Spleen (tissue), 11 donors: Measurements from ENCODE around the gene RAB11FIP5. TPM values are rescaled to one million over a fixed set of nuclear protein-coding genes. Genes with fewer than 3 reads are reported as not detected.

Experiments used
- DNase-seq: peaks from one replicate; pipeline ENCODE4 v3.0.0-alpha.2; 2020
- H3K27ac ChIP-seq, 8 donors: fragments of 200-600 bp; sonication (generic) in 7 of 8; 1 replicate in 4 of 8; 2 replicates in 4 of 8; pipeline versions ENCODE4 v1.5.0 to v1.8.0; 2016 to 2021; ENCODE audit warnings: inconsistent platforms in 4 of 8, mild to moderate bottlenecking in 4 of 8, moderate library complexity in 1 of 8
- H3K27me3 ChIP-seq, 7 donors: fragments of 200-600 bp; sonication (generic) in 6 of 7; replicated peaks in 1 of 7; 1 replicate in 4 of 7; 2 replicates in 3 of 7; pipeline versions ENCODE4 v1.5.0 to v1.8.0; 2016 to 2021; ENCODE audit warnings: inconsistent platforms in 3 of 7, mild to moderate bottlenecking in 1 of 7
- H3K36me3 ChIP-seq, 6 donors: fragments of 200-600 bp; sonication (generic) in 5 of 6; 1 replicate in 4 of 6; 2 replicates in 2 of 6; pipeline versions ENCODE4 v1.5.0 to v1.8.0; 2016 to 2021; ENCODE audit warnings: inconsistent platforms in 2 of 6
- H3K4me1 ChIP-seq, 6 donors: fragments of 200-600 bp; sonication (generic) in 5 of 6; 1 replicate in 3 of 6; 2 replicates in 3 of 6; pipeline versions ENCODE4 v1.5.0 to v1.8.0; 2016 to 2021; ENCODE audit warnings: inconsistent platforms in 3 of 6
- H3K4me3 ChIP-seq, 8 donors: fragments of 200-600 bp; sonication (generic) in 7 of 8; 1 replicate in 4 of 8; 2 replicates in 4 of 8; pipeline versions ENCODE4 v1.5.0 to v1.8.0; 2016 to 2021; ENCODE audit warnings: inconsistent platforms in 4 of 8, mild to moderate bottlenecking in 4 of 8, moderate library complexity in 2 of 8
- H3K9me3 ChIP-seq, 8 donors: fragments of 200-600 bp; sonication (generic) in 7 of 8; 1 replicate in 4 of 8; 2 replicates in 4 of 8; pipeline versions ENCODE4 v1.5.0 to v1.8.0; 2016 to 2021; ENCODE audit warnings: inconsistent platforms in 4 of 8
- POLR2A ChIP-seq, 3 donors: fragments of 450-650 bp; IDR thresholded peaks; one replicate each; pipeline ENCODE4 v1.5.1; 2017; ENCODE audit warnings: antibody characterized with exemption in 3 of 3, mild to moderate bottlenecking in 1 of 3
- POLR2AphosphoS5 ChIP-seq, 3 donors: sonication (generic); formaldehyde crosslinking; IDR thresholded peaks; one replicate each; pipeline ENCODE4 v1.5.1; 2017; ENCODE audit warnings: antibody characterized with exemption in 3 of 3
- WGBS, 5 donors: extraction: QIAGEN DNeasy Blood & Tissue Kit in 3 of 5; methylation state at CpG; one replicate each; pipeline versions ENCODE4 v1.1.5 to v1.1.7; 2013 to 2018; 5-methylcytosine and 5-hydroxymethylcytosine counted together
- intact Hi-C: fragments of 100-400 bp; cut with DNase I; formaldehyde crosslinking; loops from one replicate; pipeline ENCODE4 v1.15.0; 2023; ENCODE audit warnings: low total_unique reads
- polyA plus RNA-seq, 3 donors: library from polyadenylated mRNA; stranded (reverse); fragments of 200-250 nt; gene quantifications; one replicate each; pipeline ENCODE4 v1.2.1, GENCODE V29; 2013
- total RNA-seq, 7 donors: library from RNA; depleted of rRNA in 3 of 7; stranded (reverse); fragments of >200 nt in 3 of 7; fragmentation: NEBNext Ultra II Directional in 4 of 7; extraction: Animal tissue kit (Norgen Biotek cat#: 25700) in 4 of 7; gene quantifications; one replicate each; pipeline versions ENCODE4 v1.1.0 to v1.2.1, GENCODE V29; 2016 to 2021
- TF ChIP-seq, protein P1 (sequence below), 11 experiments: fragments of 200-600 bp in 7 of 11; fragments of 450-650 bp in 4 of 11; sonication (generic) in 4 of 11; IDR thresholded peaks in 8 of 11; conservative IDR thresholded peaks in 3 of 11; 1 replicate in 7 of 11; 2 replicates in 4 of 11; pipeline versions ENCODE4 v1.4.0 to v1.8.0; 2016 to 2021; ENCODE audit warnings: antibody characterized with exemption in 11 of 11, inconsistent platforms in 4 of 11, mild to moderate bottlenecking in 1 of 11
- donor health status: healthy with polysubstance abuse.
- donor health status: DM: no; HTN: no; CAD: no; lungs with moderate emphysema.
- donor health status: DM: no; HTN: no; CAD: no.
- donor health status: Bipolar disorder and iron deficiency.
- donor health status: healthy.
- donor health status: DM: no; HTN: no; CAD: no.
- donor health status: DM: yes; HTN: yes; CAD: no.

Gene RAB11FIP5
- total and polyA plus RNA-seq, 10 donors: 9.5 to 127 (median 71.5) TPM

DNA sequence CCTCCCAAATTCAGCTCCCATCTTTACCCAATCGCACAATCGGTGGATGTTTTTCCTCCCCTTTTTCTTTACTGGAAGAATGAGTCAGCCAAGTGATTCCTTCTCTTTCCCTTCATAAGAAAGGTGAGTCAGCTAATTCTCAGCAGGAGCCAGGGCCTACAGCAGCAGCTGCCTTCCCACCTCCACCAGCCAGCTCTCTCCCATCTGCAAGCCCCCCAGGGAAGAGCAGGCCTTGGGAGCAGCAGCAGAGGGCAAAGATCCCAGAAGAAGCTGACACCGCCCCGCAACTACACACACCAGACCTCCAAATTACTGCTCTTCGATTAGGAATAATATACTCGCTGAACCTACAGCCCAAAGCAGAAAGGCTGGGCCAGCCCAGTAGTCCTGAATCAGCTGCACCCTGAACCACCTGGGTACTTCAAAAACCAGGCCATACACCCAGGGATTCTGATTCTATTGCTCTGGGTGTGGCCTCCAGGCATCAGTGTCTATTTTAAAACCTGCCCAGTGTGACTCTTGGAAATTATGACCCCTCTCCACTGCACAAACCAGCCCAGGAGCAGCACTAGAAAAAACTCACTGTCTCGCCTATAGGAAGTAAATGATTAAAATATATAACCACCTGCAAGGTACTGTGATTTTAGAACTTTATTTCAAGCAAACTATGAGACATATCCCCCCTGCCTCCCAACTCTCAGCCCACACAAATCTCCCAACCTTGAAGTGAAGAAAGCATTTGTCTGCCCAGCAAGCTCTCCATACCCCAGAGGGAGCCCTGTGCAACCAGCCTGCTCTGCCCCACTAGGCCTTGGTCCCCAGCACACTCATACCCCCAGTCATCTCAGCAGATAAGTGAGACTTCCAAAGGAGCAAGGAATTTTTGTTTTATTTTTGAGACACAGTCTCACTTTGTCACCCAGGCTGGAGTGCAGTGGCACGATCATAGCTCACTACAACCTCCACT lies 48.6 kb downstream of the RAB11FIP5 start:
- Histone ChIP-seq H3K27ac (no peak overlapping the region), H3K9me3 (no peaks in the 10 kb centered on the region), H3K36me3 (peaks cover 0 to 27% (median 0%) of the 10 kb centered on the region in 6 donors), H3K27me3 (no peaks in the 10 kb centered on the region), H3K4me3 (no peak overlapping the region), H3K4me1 (peaks cover under 1 to 15% (median 5%) of the 10 kb centered on the region in 6 donors)
- intact Hi-C loops: no loop called here
- DNase-seq: peak; percentile 34
- TF ChIP-seq POLR2AphosphoS5 (IDR thresholded peaks at IDR 0.05): no peak
- TF ChIP-seq POLR2A (IDR thresholded peaks at IDR 0.05): no peak
- TF ChIP-seq, protein P1, sequence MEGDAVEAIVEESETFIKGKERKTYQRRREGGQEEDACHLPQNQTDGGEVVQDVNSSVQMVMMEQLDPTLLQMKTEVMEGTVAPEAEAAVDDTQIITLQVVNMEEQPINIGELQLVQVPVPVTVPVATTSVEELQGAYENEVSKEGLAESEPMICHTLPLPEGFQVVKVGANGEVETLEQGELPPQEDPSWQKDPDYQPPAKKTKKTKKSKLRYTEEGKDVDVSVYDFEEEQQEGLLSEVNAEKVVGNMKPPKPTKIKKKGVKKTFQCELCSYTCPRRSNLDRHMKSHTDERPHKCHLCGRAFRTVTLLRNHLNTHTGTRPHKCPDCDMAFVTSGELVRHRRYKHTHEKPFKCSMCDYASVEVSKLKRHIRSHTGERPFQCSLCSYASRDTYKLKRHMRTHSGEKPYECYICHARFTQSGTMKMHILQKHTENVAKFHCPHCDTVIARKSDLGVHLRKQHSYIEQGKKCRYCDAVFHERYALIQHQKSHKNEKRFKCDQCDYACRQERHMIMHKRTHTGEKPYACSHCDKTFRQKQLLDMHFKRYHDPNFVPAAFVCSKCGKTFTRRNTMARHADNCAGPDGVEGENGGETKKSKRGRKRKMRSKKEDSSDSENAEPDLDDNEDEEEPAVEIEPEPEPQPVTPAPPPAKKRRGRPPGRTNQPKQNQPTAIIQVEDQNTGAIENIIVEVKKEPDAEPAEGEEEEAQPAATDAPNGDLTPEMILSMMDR (IDR thresholded peaks at IDR 0.05 in 8 of 11, conservative IDR thresholded peaks at IDR 0.05 in 3 of 11): no peak
- 91 to 95% (median 93%) methylated on average over 8 of the region's 8 CpGs for WGBS, 5 donors

DNA sequence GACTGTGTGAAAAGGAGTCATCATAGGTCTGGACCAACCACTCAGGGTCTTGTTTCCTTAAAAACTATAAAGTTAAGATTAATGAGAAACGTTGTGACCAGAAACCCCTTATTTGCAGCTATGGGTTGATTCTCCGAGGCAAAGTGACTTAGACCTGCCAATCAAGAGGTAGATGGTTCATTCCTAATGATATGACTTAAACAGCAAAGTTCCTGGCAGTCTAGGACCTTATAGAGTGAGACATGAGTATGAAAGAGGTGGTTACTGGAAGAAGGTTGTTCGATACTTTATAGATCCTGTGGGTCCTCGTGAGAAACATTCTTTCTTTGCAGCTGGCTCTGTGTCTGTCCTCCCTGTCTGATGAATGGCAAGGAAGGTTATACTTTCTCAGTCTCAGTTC lies 49.3 kb downstream of the RAB11FIP5 start:
- no peak overlapping the region for H3K4me3 ChIP-seq
- no peak overlapping the region for H3K27ac ChIP-seq
- H3K9me3 ChIP-seq: no peaks in the 10 kb centered on the region
- TF ChIP-seq POLR2A (IDR thresholded peaks at IDR 0.05): no peak
- no peak for TF ChIP-seq POLR2AphosphoS5 (IDR thresholded peaks at IDR 0.05)
- TF ChIP-seq, protein P1 (IDR thresholded peaks at IDR 0.05 in 8 of 11, conservative IDR thresholded peaks at IDR 0.05 in 3 of 11): no peak
- H3K27me3 ChIP-seq: no peaks in the 10 kb centered on the region
- 84 to 90% (median 86%) methylated on average over 4 of the region's 4 CpGs for WGBS, 5 donors
- no peak for DNase-seq
- intact Hi-C loops: no loop called here
- peaks cover 0 to 34% (median 1%) of the 10 kb centered on the region in 6 donors for H3K36me3 ChIP-seq
- peaks cover 0 to 8% (median 1%) of the 10 kb centered on the region in 6 donors for H3K4me1 ChIP-seq

DNA sequence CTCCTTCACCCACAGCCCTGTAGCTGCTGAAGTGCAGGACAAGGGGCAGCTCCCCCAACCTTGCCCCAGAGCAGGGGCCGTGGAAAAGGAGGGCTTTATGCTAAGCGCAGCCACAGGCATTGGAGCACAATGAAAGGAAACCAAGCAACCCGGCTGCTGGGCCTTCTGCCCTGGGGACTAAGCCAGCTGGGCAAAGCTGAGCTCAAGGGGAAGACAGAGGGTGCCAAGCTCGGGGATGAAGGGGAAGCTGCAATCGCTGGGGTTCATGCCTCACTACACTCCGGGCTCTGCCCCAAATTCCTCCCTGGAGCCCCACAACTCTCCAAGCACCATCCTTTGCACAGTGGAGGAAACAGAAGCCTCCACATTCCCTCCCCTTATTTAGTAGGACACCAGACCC lies 53.6 kb downstream of the RAB11FIP5 start:
- no peaks in the 10 kb centered on the region for H3K27me3 ChIP-seq
- TF ChIP-seq POLR2AphosphoS5 (IDR thresholded peaks at IDR 0.05): peak in 1 of 3 donors; percentile 10
- TF ChIP-seq, protein P1 (IDR thresholded peaks at IDR 0.05 in 8 of 11, conservative IDR thresholded peaks at IDR 0.05 in 3 of 11): no peak
- H3K36me3 ChIP-seq: peaks cover 0 to 68% (median 27%) of the 10 kb centered on the region in 6 donors
- DNase-seq: no peak
- WGBS, 5 donors: 62 to 87% (median 72%) methylated on average over 5 to 6 of the region's 6 CpGs
- H3K4me3 ChIP-seq: no peak overlapping the region
- intact Hi-C loops: no loop called here
- no peaks in the 10 kb centered on the region for H3K4me1 ChIP-seq
- no peak overlapping the region for H3K27ac ChIP-seq
- H3K9me3 ChIP-seq: peaks cover 2 to 21% (median 18%) of the 10 kb centered on the region in 8 donors

DNA sequence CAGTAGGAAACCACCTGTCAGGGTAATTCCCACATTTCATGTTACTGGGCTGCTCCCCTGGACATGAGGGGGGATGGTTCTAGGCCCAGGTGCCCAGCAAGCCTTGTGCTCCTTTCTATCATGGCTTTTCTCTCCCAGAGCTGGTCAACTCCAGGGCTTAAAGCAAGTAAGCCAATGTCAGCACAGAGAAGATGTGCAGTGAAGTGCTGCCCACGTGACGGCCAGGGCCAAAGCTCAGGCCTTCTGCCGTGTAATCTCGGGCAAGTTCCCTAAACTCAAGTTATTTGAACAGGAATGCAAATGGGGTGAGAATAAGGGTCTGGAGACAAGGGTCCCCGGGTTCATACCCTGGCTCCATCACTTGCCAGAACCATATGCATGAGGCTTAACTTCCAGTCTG lies 57.8 kb downstream of the RAB11FIP5 start:
- no peak overlapping the region for H3K27ac ChIP-seq
- TF ChIP-seq POLR2A (IDR thresholded peaks at IDR 0.05): no peak
- no peak for TF ChIP-seq POLR2AphosphoS5 (IDR thresholded peaks at IDR 0.05)
- TF ChIP-seq, protein P1 (IDR thresholded peaks at IDR 0.05 in 8 of 11, conservative IDR thresholded peaks at IDR 0.05 in 3 of 11): no peak
- DNase-seq: no peak
- intact Hi-C loops: no loop called here
- WGBS, 5 donors: 79 to 97% (median 88%) methylated on average over 5 of the region's 5 CpGs
- H3K4me3 ChIP-seq: no peak overlapping the region
- peaks cover 2 to 21% (median 18%) of the 10 kb centered on the region in 8 donors for H3K9me3 ChIP-seq
- no peaks in the 10 kb centered on the region for H3K27me3 ChIP-seq
- H3K4me1 ChIP-seq: no peaks in the 10 kb centered on the region
- H3K36me3 ChIP-seq: peaks cover 0 to 78% (median 27%) of the 10 kb centered on the region in 6 donors
